Non-pigmented ciliary epithelial cell (primary cell): ENCODE results near the gene GBP3.
A peak's percentile ranks its signal among the peaks of the same experiment; 100 is the strongest.
"Not testable (repeated sequence)": the region's sequence is repeated elsewhere in the genome, so short reads cannot be mapped to it uniquely, and the experiment has no call there.

Experiments
- DNase-seq: peaks from one replicate; pipeline ENCODE4 v3.0.0-alpha.2; 2010; ENCODE audit warnings: low read depth

Gene GBP3, protein sequence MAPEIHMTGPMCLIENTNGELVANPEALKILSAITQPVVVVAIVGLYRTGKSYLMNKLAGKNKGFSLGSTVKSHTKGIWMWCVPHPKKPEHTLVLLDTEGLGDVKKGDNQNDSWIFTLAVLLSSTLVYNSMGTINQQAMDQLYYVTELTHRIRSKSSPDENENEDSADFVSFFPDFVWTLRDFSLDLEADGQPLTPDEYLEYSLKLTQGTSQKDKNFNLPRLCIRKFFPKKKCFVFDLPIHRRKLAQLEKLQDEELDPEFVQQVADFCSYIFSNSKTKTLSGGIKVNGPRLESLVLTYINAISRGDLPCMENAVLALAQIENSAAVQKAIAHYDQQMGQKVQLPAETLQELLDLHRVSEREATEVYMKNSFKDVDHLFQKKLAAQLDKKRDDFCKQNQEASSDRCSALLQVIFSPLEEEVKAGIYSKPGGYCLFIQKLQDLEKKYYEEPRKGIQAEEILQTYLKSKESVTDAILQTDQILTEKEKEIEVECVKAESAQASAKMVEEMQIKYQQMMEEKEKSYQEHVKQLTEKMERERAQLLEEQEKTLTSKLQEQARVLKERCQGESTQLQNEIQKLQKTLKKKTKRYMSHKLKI

DNA sequence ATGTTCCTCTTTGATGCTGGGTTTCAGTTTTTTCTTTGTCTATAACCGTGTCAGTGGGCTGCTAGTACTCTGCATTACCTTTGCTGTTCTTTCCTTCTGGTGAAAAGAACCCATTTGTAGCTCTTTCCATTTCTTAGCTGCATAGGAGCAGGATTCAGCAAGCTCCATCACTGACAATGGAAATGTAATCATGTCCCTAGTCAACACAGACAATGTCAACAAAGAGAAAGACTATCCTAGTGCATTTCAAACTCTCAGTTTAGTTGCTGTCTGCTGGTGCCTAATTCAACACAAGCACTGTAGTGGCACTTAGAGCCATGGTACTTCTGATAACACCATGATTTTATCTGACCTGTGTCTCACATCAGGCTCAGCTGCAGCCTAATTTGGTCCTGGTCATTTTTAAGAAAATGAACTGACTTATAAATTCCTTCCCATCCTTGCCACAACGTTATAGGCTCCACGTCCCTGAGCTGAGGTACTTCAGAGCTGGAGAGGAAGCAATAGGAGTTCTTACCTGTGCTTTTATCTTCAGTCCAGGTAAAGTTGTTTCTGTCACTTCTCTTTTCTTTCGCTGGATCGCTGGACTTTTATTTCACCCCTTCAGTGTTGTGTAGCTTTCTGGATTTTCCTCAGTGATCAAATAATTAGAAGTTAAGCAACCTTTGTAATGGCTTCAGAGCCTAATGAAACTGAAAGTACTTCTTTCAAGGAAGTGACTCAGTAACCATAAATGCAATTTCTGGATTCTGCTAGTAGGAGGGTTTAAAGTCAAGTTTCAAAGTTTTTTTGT, at the start of gene GBP3:
Gene GBP3, minus strand, starts transcription at position 700 of the 793 bp plus-strand sequence. CDS start 2,145 bp downstream, outside the sequence.
- peak; percentile 44 for DNase-seq

DNA sequence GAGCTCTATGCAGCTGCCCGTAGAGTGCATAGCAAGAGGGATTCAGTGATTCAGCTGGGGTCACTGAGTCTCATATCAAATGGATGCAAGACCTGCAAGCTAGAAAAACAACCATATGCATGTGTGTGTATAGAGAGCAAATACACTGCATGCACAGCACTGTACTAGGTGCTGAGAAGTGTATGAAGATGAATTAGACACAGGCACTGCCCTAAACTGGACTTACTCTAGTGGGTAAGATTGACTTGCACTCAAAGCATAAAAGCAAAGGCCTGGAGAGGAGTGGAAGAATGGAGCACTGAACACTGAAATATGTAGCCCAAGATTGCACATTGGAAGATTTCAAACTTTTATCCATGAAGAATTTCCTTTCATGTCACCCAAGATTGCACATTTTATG, 47.8 kb upstream of the GBP3 start:
- DNase-seq = no peak

DNA sequence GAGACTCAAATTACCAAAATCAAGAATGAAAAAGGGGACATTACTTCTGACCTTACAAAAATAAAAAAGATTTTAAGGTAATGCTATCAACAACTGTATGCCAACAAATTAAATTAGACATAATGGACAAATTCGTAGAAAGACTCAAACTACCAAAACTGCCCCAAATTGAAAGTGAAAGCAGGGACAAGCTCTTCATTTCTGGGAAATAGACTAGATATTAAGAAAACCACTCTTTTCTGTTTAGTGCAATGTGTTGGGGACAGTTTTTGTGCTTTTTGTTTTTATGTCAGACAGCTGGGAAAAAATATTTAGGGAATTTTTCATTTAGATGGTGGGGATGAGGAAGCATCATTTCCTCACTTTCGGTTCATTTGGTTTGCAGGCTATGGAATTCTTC, 47.3 kb upstream of the GBP3 start:
- no peak for DNase-seq

DNA sequence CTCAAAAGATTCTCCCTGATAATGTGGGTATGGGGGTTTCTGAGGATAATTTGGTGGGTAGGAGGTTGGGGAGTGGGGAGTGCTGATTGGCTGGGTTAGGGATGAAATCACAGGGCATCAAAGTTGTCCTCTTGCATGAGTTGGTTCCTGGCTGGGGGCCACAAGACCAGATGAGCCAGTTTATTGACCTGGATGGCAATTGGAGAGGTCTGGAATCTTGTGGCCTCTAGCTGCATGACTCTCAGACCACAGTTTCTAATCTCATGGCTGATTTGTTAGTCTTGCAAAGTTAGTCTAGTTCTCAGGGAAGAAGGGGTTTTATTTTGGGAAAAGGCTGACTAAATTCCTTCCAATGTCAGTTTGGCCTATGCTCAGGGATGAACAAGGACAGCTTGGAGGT, 45.6 kb upstream of the GBP3 start:
- DNase-seq = peak; percentile 57

DNA sequence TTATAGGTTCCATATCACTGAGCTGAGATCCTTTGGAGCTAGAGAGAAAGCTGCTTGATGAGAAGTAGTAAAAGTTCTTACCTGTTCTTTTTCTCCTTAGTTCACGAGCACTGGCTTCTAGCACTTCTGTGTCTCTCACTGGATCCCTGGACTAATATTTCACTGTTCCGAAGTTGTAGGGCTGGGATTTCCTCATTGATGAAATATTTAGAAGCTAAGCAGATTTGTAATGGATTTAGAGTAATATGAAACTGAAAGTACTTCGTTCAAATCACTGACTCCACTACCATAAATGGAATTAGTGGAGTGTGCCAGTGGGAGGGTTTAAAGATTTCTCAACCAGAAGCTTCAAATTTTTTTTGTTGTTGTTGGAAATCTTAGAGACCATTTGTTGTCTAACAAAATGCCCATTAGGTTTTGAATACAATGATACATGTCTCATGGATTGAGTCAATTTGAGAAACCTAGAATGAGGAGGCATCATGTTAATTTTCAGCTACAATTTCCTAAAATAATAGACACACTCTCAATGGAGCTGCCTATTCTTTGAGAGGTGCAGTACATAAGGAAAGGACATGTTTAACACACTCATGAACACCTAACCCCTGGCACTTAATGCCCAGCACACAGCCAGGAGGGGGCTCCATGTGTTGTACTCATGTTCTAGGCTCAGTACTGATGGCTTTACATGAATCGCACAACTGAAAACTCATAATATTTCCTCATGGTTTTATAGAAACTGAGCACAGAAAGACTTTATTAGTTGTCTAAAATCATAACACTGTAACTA, 42.6 kb upstream of the GBP3 start, which contains the start of gene GBP1:
Gene GBP1, minus strand, starts transcription at position 130 of the 790 bp plus-strand sequence. CDS start 1,974 bp downstream, outside the sequence.
- peak; percentile 65 for DNase-seq

DNA sequence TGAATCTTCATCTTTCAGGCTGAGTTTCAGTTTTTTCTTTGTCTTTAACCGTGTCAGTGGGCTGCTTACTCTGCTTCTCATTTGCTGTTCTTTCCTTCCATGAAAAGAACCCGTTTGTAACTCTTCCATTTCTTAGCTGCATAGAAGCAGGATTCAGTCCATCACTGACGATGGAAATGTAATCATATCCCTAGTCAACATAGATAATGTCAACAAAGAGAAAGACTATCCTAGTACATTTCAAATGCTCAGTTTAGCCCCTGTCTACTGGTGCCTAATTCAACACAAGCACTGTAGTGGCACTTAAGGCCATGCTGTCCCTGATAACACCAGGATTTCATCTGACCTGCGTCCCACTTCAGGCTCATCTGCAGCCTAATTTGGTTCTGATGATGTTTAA, 42.0 kb upstream of the GBP3 start:
- no peak for DNase-seq

DNA sequence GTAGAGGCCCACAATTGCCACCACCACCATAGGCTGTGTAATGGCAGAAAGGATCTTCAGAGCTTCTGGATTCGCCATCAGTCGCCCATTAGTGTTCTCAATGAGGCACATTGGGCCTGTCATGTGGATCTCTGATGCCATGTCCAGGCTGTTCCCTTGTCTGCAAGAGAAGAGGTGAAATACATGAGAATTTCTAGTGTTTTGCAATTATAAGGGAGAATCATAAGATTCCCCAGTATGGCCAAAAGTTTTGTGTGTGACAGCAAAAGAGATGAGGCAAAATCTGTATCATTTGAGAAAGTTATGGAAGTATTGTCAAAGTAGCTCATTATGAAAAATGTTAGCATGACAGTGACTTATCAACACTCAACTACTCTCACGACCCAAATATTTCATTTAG, 40.4 kb upstream of the GBP3 start:
- DNase-seq = no peak

DNA sequence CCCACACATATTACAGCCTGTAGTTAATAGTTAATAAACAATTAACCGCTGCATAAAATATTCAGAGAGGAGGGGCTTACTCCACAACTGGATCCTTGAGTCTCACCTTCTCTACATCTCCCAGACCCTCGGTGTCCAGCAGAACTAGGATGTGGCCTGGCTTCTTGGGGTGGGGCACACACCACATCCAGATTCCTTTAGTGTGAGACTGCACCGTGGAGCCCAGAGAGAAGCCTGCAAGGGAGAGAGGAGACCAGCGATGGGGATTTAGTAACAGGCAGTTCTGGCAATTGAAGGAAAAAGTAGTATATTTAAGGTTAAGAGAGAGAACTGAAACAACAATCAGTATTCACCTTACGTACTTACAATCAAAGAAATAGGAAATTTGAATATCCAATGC, 37.4 kb upstream of the GBP3 start:
- no peak for DNase-seq

DNA sequence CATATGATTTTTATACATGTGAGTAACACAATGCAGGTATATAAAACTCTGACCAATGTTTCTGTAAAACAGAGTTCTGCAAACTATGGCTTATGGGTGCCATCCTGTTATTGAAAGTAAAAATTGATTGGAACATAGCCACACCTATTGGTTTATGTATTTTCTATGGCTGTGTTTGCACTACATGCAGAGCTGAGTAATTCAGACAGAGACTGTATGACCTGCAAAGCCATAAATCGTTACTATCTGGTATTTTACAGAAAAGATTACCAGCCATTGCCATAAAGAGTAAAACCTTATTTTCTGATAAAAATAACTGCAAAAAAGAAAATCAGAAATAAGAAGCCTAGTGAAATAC, 29.3 kb upstream of the GBP3 start:
- DNase-seq = no peak

DNA sequence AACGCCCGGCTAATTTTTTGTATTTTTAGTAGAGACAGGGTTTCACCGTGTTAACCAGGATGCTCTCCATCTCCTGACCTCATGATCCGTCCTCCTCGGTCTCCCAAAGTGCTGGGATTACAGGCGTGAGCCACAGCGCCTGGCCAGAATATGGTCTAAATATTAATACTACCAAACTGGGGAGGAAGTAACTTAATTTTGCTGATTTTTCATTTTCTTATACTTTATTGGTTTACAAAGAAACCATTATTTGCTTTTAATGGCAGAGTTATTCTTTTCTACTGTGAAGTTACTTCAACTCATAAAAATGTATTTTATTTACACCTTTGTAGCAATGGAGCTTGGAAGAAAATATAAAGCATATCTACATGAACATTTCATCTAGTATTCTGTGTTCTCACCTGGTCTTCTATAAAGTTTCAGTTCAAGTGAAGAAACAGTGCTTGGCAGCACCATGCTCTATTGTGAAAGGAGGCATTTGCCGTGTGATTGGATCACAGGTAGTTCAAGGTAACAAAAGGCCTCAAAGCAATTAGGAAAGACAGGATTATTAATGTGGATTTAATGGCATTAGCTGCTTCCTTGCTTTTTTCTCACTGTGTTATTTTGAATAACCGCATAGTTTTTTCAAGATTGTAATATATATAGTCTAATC, 28.8 kb upstream of the GBP3 start:
- DNase-seq = no peak

DNA sequence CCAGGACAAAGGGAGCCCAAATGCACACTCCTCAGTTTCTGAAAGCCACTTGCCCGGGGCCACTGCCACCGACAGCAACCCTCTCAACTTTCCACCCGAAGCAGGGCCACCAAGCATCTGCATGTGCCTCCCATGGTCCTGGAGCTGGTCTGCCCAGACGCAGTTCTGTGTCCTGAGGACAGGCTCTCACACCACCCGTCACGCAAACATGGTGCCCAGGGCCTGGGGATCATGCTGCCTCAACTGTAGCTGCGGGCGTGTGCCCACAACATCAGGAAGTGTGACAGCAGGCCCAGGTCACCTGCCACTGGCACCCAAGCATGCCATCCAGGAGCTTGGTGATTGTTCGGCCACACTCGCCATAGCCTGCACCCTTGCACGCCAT, 28.0 kb upstream of the GBP3 start:
- no peak for DNase-seq

DNA sequence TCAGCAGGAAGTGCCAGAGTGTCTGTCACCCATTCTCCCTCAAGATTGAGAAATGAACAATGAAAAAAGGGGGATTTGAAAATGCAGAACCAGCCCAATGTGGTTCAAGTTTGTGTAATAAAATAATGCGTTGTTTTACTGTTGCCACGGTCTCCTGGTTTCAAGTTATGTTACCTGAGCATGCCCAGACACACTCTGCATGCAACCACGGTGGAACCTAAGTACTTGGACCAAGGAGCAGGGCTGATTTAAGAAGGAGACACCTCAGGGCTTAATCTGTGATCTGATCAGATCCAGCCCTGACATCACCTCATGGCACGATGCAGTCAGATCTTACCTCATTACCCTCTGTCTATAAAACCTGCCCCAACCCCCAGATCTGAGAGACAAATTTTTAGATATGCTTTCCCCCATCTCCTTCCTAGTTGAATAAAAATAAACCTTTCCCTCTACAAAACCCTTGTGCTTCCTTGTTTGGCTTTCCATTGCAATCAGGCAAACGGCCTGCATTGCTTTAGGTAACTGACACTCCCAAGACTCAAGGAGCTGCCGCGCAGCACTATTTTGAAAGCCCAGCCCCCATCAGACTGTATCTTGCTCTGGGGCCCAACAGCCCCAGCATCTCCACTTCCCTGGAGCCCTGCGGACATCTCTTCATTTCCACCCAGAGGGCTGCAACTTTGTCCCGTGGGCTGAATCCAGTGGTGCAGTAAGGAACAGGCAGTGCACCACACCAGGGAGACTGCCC, 27.4 kb upstream of the GBP3 start:
- not testable (repeated sequence) for DNase-seq

DNA sequence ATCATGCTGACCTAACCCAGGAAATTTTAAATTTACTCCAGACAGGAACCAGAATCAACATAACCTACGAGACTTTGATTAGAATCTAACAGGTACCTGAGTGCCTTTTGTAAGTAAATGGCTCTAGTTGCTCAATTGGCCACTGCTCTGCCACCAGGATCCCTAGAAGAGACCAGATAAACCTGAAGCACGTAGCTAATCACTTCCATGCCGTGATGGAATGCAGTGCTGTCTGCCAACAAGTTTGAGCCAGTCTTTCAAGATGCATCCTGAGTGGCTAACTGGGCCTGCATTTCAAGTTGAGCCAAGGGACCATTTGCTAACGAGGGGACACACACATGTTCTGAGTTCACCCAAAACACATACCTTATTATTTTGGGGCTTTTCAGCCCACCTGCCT, 26.5 kb upstream of the GBP3 start:
- DNase-seq = not testable (repeated sequence)

DNA sequence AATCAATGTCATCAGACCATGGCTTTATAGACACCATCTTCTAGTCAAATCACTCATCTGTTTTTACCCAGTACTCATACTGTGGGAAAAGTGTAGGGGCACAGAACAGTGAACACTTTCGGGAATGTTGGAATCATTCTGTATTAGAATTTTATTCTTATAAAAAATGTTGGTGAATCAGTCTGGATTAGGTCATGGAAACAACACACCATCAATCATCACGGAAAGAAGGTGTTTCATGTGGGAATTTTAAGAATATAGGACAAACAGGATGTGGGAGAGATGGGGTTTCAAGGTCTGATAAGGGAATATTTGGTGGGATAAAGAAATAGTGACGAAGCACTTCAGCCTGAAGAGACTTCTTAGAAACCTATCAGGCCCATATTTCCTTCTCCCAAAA, 25.1 kb upstream of the GBP3 start:
- no peak for DNase-seq

DNA sequence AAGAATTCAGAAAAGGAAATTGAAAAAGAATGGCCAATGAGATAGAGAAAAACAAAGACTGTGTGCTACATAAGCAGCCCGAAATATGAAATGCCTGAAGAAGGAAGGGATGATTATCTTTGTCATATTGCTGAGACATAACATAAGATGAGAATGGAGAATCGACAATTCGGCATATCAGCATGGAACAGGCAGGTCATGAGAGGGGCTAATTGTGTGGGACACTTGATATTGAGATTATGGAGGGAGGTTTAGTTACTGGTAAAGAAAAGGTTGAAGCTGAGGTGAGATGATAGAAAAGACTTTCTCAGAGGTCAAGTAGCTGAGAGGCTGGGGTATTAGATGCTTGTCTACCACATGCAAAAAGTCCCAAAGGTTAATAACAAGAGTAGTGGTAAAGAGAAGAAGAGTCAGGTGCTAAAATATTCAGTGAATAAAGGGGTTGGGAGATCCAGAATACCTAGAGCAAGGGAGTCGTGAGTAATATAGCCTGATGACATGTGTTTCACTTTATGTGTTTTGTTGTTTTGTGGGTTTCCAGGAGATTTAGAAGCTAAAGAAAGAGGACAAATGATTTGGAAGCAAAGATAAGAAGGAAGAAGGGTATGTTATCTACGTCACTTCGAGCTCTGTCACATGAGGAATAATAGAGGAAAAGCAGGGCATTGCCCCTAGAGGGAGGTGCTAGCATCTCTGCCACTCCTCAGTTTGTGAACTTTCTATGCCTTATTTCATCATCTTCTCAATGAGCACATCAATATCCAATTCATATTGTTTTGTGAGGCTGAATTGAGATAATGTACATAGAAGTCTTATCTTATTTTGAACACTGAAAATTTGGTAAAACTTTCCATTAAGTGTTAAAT, 23.9 kb upstream of the GBP3 start:
- not testable (repeated sequence) for DNase-seq

DNA sequence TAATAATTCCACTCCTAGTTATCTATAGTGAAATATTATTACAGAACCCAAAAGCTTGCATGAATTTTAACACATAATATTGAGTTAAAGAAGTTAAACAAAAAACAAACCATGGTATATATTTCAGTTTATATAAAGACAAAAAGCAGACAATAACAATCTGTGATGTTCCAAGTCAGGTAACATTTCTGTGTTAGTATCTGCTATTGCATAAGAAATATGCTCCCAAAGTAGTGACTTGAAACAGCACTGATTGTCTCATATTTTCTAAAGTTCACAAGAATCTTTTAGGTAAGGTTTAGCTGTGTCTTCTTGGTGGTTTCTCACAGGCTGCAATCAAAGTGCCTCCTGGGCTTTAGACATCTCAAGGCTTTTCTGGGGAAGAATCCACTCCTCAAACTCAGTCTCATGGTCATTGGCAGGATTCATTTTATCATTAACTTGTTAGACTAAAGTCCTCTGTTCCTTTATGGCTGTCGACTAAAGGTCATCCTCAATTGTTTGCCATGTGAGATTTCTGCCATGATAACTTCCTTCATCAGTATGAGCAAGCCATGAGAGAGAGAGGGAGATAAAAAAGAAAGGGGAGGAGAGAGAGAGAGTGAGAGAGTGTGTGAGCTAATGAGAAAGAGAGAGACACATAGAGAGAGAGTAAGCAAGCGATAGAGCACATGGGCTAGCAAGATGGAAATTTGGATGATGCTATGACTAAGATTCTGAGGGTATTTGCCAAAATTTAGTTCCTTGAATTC, 22.5 kb upstream of the GBP3 start:
- no peak for DNase-seq

DNA sequence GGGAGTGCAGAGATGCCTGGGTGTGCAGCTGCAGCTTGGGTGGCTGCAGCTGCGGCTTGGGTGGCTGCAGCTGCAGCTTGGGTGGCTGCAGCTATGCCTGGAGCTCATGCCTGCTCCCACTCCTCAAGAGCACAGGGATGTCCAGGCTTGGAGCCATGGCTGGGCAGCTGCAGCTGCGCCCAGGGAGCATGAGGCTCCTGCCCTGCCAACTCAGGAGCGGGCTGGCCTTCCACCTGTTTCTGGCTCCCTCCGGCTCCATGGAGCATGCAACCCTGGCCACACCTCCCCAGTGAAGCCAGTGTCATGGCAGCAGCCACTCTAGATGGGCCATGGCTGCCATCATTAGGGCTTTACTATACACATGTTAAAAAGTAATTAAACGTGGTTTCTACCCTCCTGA, 21.3 kb upstream of the GBP3 start:
- DNase-seq = no peak

DNA sequence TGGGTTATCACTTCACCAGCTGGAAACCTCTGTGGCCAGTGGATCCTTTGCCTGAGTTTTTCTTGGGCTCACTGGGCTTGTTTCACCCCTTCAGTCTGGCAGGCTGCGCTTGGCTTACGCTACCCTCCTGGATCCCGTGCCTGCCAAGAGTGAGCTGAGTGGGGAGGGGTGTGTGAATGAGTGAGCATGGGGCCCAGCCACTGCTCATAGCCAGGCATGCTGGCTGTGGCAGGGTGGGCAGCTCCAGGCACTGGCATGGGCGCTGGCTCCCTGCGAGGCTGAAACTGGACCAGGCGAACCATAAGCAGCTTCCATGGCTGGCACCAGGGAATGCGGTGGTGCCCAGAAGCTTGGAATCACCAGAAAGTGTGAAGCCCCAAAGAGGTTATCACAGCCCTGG, 19.8 kb upstream of the GBP3 start:
- DNase-seq = no peak

DNA sequence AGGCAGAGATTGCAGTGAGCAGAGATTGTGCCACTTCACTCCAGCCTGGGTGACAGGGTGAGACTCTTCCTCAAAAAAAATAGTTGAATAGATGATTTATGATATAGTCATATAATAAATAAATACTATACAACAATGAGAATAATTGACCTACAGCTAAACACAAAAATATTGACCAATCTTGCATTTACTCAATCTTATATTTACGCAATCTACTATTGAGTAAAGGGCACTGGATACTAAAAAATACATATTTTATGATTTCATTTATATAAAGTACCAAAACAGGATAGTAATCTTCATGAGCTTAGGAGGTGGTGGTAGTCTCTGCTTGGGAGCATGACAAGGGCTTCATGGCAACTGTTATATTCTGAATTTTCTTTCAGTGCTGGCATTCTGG, 19.1 kb upstream of the GBP3 start:
- DNase-seq = no peak
